ENCODE measurements around the gene SACM1L.

Gene SACM1L

DNA sequence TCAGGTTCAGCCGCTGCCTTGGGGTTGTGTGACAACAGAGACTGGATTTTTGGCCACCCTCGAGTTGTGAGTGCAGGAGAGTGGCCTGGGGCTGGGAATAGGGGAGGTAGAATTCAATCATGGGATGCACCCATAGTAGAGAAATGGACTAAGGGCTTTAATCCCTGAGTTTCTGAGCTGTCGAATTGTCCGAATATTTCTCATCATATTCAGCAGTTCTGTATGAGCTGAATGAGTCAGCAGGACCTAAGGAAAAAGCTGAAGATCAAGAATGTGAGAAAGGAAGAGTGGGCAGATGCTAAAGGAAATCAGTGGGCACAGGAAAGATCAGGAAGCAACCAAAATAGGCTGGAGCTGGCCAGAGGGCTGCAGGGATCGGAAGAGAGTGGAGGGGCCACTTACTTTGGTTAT, 44.4 kb upstream of the SACM1L start:
- no peak overlapping the region for H3K4me3 ChIP-seq (ENCODE audit: insufficient read length, low read depth)
- peaks cover 26% of the 10 kb centered on the region for H3K36me3 ChIP-seq (ENCODE audit: insufficient read depth, insufficient read length, low read length)
- no peaks in the 10 kb centered on the region for H3K27me3 ChIP-seq (ENCODE audit: insufficient read depth, insufficient read length)
- TF ChIP-seq SUZ12 (IDR thresholded peaks at IDR 0.05; ENCODE audit: extremely low read depth, insufficient read depth, insufficient read length) (no peak), ZNF274 (IDR thresholded peaks at IDR 0.05; ENCODE audit: low read depth, low read length) (no peak), YY1 (IDR thresholded peaks at IDR 0.05; ENCODE audit: insufficient read depth, insufficient read length) (no peak)
- H3K9me3 ChIP-seq (ENCODE audit: insufficient read depth, low read length) = no peaks in the 10 kb centered on the region
- peaks cover 21% of the 10 kb centered on the region for H3K4me1 ChIP-seq (ENCODE audit: insufficient read depth, insufficient read length)
- no peak for DNase-seq (ENCODE audit: low read depth, low spot score)
- H3K9ac ChIP-seq (ENCODE audit: insufficient read length, low read depth) = no peak overlapping the region

DNA sequence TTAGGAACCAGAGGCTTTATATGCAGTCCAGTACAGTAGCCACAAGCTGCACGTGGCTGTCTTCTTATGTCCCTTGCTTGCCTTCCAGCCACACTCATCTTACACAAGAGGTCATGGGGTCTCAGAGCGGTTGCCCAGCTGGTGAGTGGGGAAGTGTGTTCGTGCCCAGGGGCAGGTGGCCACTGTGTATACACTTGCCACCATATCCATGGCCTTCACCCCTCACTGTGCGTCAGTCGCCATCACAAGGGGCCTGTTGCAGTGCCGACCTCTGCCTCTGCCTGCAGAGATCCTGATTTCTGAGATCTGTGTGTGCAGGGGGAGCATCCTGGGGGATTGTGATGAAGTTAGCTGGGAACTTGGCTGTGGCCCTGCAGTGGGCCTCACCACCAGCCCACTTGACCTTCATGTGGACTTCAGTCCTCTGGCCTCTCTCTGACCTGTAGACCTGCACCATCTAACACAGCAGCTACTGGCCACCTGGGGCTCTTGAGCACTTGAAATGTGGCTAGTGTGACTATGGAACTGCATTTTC, 43.1 kb upstream of the SACM1L start:
- DNase-seq (ENCODE audit: low read depth, low spot score) = no peak
- TF ChIP-seq YY1 (IDR thresholded peaks at IDR 0.05; ENCODE audit: insufficient read depth, insufficient read length) (no peak), SUZ12 (IDR thresholded peaks at IDR 0.05; ENCODE audit: extremely low read depth, insufficient read depth, insufficient read length) (no peak), ZNF274 (IDR thresholded peaks at IDR 0.05; ENCODE audit: low read depth, low read length) (no peak)

DNA sequence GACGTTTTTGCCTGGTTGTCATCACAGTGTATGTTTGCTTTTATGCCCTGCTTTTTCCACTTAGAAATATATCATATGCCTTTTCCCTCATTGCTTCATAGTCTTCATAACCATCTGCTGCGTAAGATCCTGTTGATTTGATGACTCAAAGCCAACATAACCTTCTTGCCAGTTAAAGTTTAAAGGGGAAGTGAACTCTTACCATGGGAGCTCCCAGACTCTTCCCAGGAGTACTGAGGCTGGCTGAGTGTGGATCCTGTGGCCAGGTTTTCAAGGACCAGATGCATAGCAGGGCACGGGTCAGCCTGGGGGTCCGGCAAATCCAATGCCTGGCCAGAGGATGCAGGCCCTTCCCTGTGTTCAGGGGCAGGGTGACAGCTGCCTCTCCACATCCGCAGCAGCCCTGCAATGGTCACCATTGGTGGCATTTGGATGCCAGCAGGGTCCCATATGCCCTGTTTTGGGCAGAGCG, 42.0 kb upstream of the SACM1L start:
- Histone ChIP-seq H3K9me3 (ENCODE audit: insufficient read depth, low read length) (no peaks in the 10 kb centered on the region), H3K4me3 (ENCODE audit: insufficient read length, low read depth) (no peak overlapping the region), H3K4me1 (ENCODE audit: insufficient read depth, insufficient read length) (peaks cover 12% of the 10 kb centered on the region), H3K9ac (ENCODE audit: insufficient read length, low read depth) (no peak overlapping the region), H3K27me3 (ENCODE audit: insufficient read depth, insufficient read length) (no peaks in the 10 kb centered on the region), H3K36me3 (ENCODE audit: insufficient read depth, insufficient read length, low read length) (peaks cover 19% of the 10 kb centered on the region)
- DNase-seq (ENCODE audit: low read depth, low spot score) = no peak
- TF ChIP-seq SUZ12 (IDR thresholded peaks at IDR 0.05; ENCODE audit: extremely low read depth, insufficient read depth, insufficient read length) = no peak
- no peak for TF ChIP-seq YY1 (IDR thresholded peaks at IDR 0.05; ENCODE audit: insufficient read depth, insufficient read length)
- no peak for TF ChIP-seq ZNF274 (IDR thresholded peaks at IDR 0.05; ENCODE audit: low read depth, low read length)

More for the DNA sequence above, 43.1 kb upstream of the SACM1L start:
- Histone ChIP-seq H3K9me3 (ENCODE audit: insufficient read depth, low read length) (no peaks in the 10 kb centered on the region), H3K36me3 (ENCODE audit: insufficient read depth, insufficient read length, low read length) (peaks cover 26% of the 10 kb centered on the region), H3K4me1 (ENCODE audit: insufficient read depth, insufficient read length) (peaks cover 12% of the 10 kb centered on the region), H3K27me3 (ENCODE audit: insufficient read depth, insufficient read length) (no peaks in the 10 kb centered on the region), H3K4me3 (ENCODE audit: insufficient read length, low read depth) (no peak overlapping the region), H3K9ac (ENCODE audit: insufficient read length, low read depth) (no peak overlapping the region)

DNA sequence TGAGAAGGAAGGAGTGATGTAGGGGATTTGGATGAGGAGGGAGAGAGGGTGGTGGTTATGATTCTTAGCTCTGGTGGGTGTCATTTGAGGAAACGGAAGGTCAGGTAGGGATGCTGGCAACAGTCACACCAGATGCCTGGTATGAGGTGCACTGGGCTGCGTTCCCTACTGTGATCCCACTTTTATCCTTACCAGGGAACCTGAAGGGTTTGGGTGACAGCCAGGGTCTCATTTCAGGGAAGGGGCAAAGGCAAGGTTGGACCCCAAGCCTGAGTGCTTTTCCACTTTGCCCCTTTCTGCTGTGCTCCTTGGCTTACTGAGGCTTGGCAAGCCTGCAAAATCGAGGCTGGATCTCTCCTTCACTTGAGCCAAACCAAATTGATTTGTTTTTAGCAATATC, 36.0 kb upstream of the SACM1L start:
- Histone ChIP-seq H3K4me1 (ENCODE audit: insufficient read depth, insufficient read length) (no peaks in the 10 kb centered on the region), H3K27me3 (ENCODE audit: insufficient read depth, insufficient read length) (no peaks in the 10 kb centered on the region), H3K36me3 (ENCODE audit: insufficient read depth, insufficient read length, low read length) (peaks cover 9% of the 10 kb centered on the region), H3K4me3 (ENCODE audit: insufficient read length, low read depth) (no peak overlapping the region), H3K9me3 (ENCODE audit: insufficient read depth, low read length) (no peaks in the 10 kb centered on the region), H3K9ac (ENCODE audit: insufficient read length, low read depth) (no peak overlapping the region)
- DNase-seq (ENCODE audit: low read depth, low spot score) = no peak
- TF ChIP-seq SUZ12 (IDR thresholded peaks at IDR 0.05; ENCODE audit: extremely low read depth, insufficient read depth, insufficient read length) = no peak
- TF ChIP-seq YY1 (IDR thresholded peaks at IDR 0.05; ENCODE audit: insufficient read depth, insufficient read length) = no peak
- TF ChIP-seq ZNF274 (IDR thresholded peaks at IDR 0.05; ENCODE audit: low read depth, low read length) = no peak

DNA sequence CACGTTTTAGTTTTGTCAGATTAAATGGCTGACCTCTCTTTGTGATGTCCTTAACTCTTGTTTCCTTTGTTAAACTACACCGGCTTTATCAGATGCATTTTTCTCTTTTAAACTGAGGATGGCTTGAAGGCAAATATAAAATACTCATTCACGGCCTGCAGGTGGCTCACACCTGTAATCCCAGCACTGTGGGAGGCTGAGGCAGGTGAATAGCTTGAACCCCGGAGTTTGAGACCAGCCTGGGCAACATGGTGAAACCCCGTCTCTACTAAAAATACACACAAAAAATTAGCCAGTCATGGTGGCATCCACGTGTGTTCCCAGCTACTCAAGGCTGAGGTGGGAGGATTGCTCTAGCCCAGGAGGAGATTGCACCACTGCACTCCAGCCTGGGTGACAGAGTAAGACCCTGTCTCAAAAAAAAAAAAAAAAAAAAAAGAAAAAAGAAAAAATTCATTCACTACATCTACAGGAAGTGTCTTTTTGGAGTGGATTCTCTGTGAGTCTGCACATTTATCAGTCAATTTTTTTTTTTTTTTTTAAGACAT, 34.7 kb upstream of the SACM1L start:
- Histone ChIP-seq H3K4me3 (ENCODE audit: insufficient read length, low read depth) (no peak overlapping the region), H3K9ac (ENCODE audit: insufficient read length, low read depth) (no peak overlapping the region), H3K4me1 (ENCODE audit: insufficient read depth, insufficient read length) (no peaks in the 10 kb centered on the region), H3K36me3 (ENCODE audit: insufficient read depth, insufficient read length, low read length) (peaks cover 9% of the 10 kb centered on the region), H3K9me3 (ENCODE audit: insufficient read depth, low read length) (no peaks in the 10 kb centered on the region), H3K27me3 (ENCODE audit: insufficient read depth, insufficient read length) (no peaks in the 10 kb centered on the region)
- no peak for TF ChIP-seq SUZ12 (IDR thresholded peaks at IDR 0.05; ENCODE audit: extremely low read depth, insufficient read depth, insufficient read length)
- no peak for TF ChIP-seq YY1 (IDR thresholded peaks at IDR 0.05; ENCODE audit: insufficient read depth, insufficient read length)
- TF ChIP-seq ZNF274 (IDR thresholded peaks at IDR 0.05; ENCODE audit: low read depth, low read length) = no peak
- no peak for DNase-seq (ENCODE audit: low read depth, low spot score)

DNA sequence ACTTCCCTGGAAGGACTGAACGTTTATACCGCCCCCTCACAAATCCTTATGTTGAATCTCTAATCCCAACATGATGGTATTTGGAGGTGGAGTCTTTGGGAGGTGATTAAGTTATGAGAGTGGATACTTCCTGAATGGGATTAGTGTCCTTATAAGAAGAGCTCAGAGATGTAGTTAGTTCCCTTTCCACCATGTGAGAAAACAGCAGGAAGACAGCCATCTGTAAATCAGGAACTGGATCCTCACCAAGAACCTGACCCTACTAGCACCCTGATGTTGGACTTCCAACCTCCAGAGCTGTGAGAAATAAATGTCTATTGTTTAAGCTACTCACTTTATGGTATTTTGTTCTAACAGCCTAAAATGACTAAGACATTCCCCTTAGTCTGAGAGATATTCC, 33.3 kb upstream of the SACM1L start:
- Histone ChIP-seq H3K4me1 (ENCODE audit: insufficient read depth, insufficient read length) (no peaks in the 10 kb centered on the region), H3K9ac (ENCODE audit: insufficient read length, low read depth) (no peak overlapping the region), H3K36me3 (ENCODE audit: insufficient read depth, insufficient read length, low read length) (peaks cover 11% of the 10 kb centered on the region), H3K9me3 (ENCODE audit: insufficient read depth, low read length) (no peaks in the 10 kb centered on the region), H3K4me3 (ENCODE audit: insufficient read length, low read depth) (no peak overlapping the region), H3K27me3 (ENCODE audit: insufficient read depth, insufficient read length) (no peaks in the 10 kb centered on the region)
- DNase-seq (ENCODE audit: low read depth, low spot score) = no peak
- TF ChIP-seq YY1 (IDR thresholded peaks at IDR 0.05; ENCODE audit: insufficient read depth, insufficient read length) (no peak), ZNF274 (IDR thresholded peaks at IDR 0.05; ENCODE audit: low read depth, low read length) (no peak), SUZ12 (IDR thresholded peaks at IDR 0.05; ENCODE audit: extremely low read depth, insufficient read depth, insufficient read length) (no peak)

DNA sequence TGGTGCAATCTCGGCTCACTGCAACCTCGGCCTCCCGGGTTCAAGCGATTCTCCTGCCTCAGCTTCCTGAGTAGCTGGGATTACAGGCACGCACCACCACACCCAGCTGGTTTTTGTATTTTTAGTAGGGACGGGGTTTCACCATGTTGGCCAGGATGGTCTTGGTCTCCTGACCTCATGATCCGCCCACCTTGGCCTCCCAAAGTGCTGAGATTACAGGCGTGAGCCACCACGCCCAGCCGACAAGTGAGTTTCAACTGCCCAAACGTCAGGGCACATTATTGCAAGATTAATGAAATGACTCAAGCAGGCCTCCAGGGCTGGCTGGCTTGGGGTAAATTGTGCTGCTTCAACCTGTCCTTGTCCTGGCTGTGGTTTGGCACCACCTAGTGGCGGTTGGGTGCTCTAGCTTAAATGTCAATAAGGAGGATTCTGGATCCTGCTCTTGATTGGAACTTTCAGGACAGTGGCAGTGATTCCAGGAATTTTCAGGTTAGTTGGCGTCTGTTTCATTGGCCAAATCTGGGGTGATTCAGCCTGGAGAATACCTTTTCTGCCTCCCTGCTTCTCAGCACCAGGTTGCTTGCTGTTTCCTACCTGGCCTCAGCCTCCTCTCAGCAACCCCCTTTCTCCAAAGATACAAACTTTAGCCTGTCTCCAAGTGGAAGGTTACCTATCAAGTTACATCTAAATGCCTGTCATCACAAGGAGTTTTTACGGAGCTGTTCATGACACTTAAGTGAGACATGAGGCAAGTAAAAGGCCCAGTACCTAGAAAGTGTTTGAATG, 32.4 kb upstream of the SACM1L start:
- TF ChIP-seq ZNF274 (IDR thresholded peaks at IDR 0.05; ENCODE audit: low read depth, low read length) = no peak
- Histone ChIP-seq H3K9me3 (ENCODE audit: insufficient read depth, low read length) (no peaks in the 10 kb centered on the region), H3K36me3 (ENCODE audit: insufficient read depth, insufficient read length, low read length) (peaks cover 12% of the 10 kb centered on the region), H3K4me3 (ENCODE audit: insufficient read length, low read depth) (no peak overlapping the region), H3K27me3 (ENCODE audit: insufficient read depth, insufficient read length) (no peaks in the 10 kb centered on the region), H3K9ac (ENCODE audit: insufficient read length, low read depth) (peak overlapping the region; percentile 13), H3K4me1 (ENCODE audit: insufficient read depth, insufficient read length) (no peaks in the 10 kb centered on the region)
- DNase-seq (ENCODE audit: low read depth, low spot score) = peak; percentile 95
